Fibroblast of skin of right biceps (primary cell): Measurements from ENCODE around the gene AQP12A.

Experiments used
- DNase-seq: peaks from one replicate; pipeline ENCODE4 v3.0.0-alpha.2; 2013

The AQP12A gene

GRCh38 chr2:240711701-240712100, 20.0 kb downstream of the AQP12A start:
- DNase-seq = no peak

GRCh38 chr2:240712121-240712520, 20.5 kb downstream of the AQP12A start:
- no peak for DNase-seq

- no peak for DNase-seq
These were observed 21.6 kb downstream of the AQP12A start for GRCh38 chr2:240713071-240713927.

- no peak for DNase-seq
These were observed 22.5 kb downstream of the AQP12A start for GRCh38 chr2:240713928-240714746.

GRCh38 chr2:240714747-240715725, 23.4 kb downstream of the AQP12A start:
- DNase-seq = no peak

- no peak for DNase-seq
These were observed 24.6 kb downstream of the AQP12A start for GRCh38 chr2:240716130-240716798.

- DNase-seq = no peak
These were observed 25.5 kb downstream of the AQP12A start for GRCh38 chr2:240717181-240717641.

GRCh38 chr2:240717681-240718581, 26.3 kb downstream of the AQP12A start:
- no peak for DNase-seq

- DNase-seq = no peak
These were observed 27.3 kb downstream of the AQP12A start for GRCh38 chr2:240718896-240719490.

- DNase-seq = no peak
These were observed 28.2 kb downstream of the AQP12A start for GRCh38 chr2:240719676-240720545.

- no peak for DNase-seq
These were observed 29.3 kb downstream of the AQP12A start for GRCh38 chr2:240720686-240721595.

GRCh38 chr2:240721596-240722180, 30.0 kb downstream of the AQP12A start:
- no peak for DNase-seq

- DNase-seq = no peak
These were observed 30.7 kb downstream of the AQP12A start for GRCh38 chr2:240722376-240722775.

GRCh38 chr2:240722796-240723735, 31.4 kb downstream of the AQP12A start:
- DNase-seq = no peak

GRCh38 chr2:240723851-240724250, 32.2 kb downstream of the AQP12A start:
- DNase-seq = no peak

- DNase-seq = no peak
These were observed 32.8 kb downstream of the AQP12A start for GRCh38 chr2:240724431-240724830.

- DNase-seq = no peak
These were observed 33.6 kb downstream of the AQP12A start for GRCh38 chr2:240725266-240725665.
